Karpas-422 (cell line): ENCODE results near the gene NOVA2. TPM values are rescaled to one million over a fixed set of nuclear protein-coding genes. Genes with fewer than 3 reads are reported as not detected.

Experiments
- DNase-seq: peaks from one replicate; pipeline ENCODE4 v3.0.0-alpha.2; 2015
- H2AFZ ChIP-seq: fragments of 200-600 bp; sonication (generic); 2 replicates; pipeline ENCODE4 v1.6.1; 2014; ENCODE audit warnings: antibody characterized with exemption, low read length, mixed read lengths
- H3K27ac ChIP-seq: fragments of 200-600 bp; sonication (generic); 2 replicates; pipeline ENCODE4 v1.5.1; 2014; ENCODE audit warnings: mild to moderate bottlenecking, low read length, moderate library complexity
- H3K27me3 ChIP-seq: fragments of 200-600 bp; sonication (generic); 2 replicates; pipeline ENCODE4 v1.6.1; 2014; ENCODE audit warnings: low read length, mixed read lengths
- H3K36me3 ChIP-seq: fragments of 200-600 bp; sonication (generic); 2 replicates; pipeline ENCODE4 v1.6.1; 2014; ENCODE audit warnings: low read length, mixed read lengths; ENCODE audit not compliant: insufficient read depth
- H3K4me1 ChIP-seq: fragments of 200-600 bp; sonication (generic); 2 replicates; pipeline ENCODE4 v1.6.1; 2014; ENCODE audit warnings: mild to moderate bottlenecking, low read length, mixed read lengths
- H3K4me2 ChIP-seq: fragments of 200-600 bp; sonication (generic); 2 replicates; pipeline ENCODE4 v1.6.1; 2014; ENCODE audit warnings: low read length, low read depth, mild to moderate bottlenecking; ENCODE audit not compliant: poor library complexity, severe bottlenecking
- H3K4me3 ChIP-seq: fragments of 200-600 bp; sonication (generic); 2 replicates; pipeline ENCODE4 v1.5.1; 2014; ENCODE audit warnings: mild to moderate bottlenecking, antibody characterized with exemption, low read length, mixed read lengths
- H3K79me2 ChIP-seq: fragments of 200-600 bp; sonication (generic); 2 replicates; pipeline ENCODE4 v1.6.1; 2014; ENCODE audit warnings: mild to moderate bottlenecking, low read length, mixed read lengths
- H3K9ac ChIP-seq: fragments of 200-600 bp; sonication (generic); 2 replicates; pipeline ENCODE4 v1.6.0; 2014; ENCODE audit warnings: low read length
- H3K9me2 ChIP-seq: fragments of 200-600 bp; sonication (generic), shearing (Covaris generic); replicated peaks from 2 replicates; pipeline ENCODE4 v1.6.0; 2014; ENCODE audit warnings: mild to moderate bottlenecking, low read length, moderate library complexity; ENCODE audit not compliant: insufficient read depth
- H3K9me3 ChIP-seq: fragments of 300-700, 200-600 bp; sonication (generic); 2 replicates; pipeline ENCODE4 v1.6.1; 2014; ENCODE audit warnings: low read length, mixed read lengths
- H4K20me1 ChIP-seq: fragments of 200-600 bp; sonication (generic); 2 replicates; pipeline ENCODE4 v1.6.1; 2014; ENCODE audit warnings: mild to moderate bottlenecking, antibody characterized with exemption, low read length, low read depth; ENCODE audit not compliant: insufficient read depth
- total RNA-seq: library from RNA; depleted of rRNA; stranded (reverse); fragments of >200 nt; shearing (Covaris generic); gene quantifications from 2 replicates; pipeline ENCODE4 v1.2.3, GENCODE V29; 2014; ENCODE audit warnings: low replicate concordance

NOVA2 gene
- total RNA-seq, 1 experiment from 2014 or later, result not detected

GRCh38 chr19:45995715-45996385 lies 22.2 kb upstream of the NOVA2 start:
- Histone ChIP-seq H3K27me3 (no peaks in the 10 kb centered on the region), H3K9me2 (no peaks in the 10 kb centered on the region), H3K4me2 (peak overlapping the region; percentile 68), H3K9me3 (no peaks in the 10 kb centered on the region), H3K4me3 (peak overlapping the region; percentile 92), H4K20me1 (peaks cover 6% of the 10 kb centered on the region; the same call in 1 of the 2 replicates), H3K36me3 (no peaks in the 10 kb centered on the region), H3K79me2 (peaks cover 13% of the 10 kb centered on the region), H2AFZ (0 out of 2 replicates have a peak overlapping the region, but pooled peaks have one; percentile 21), H3K27ac (no peak overlapping the region), H3K9ac (peak overlapping the region; percentile 85), H3K4me1 (peaks cover 36% of the 10 kb centered on the region)
- no peak for DNase-seq

- Histone ChIP-seq H3K4me2 (peak within 1 kb of the TSS; percentile 94), H3K27ac (no peak within 1 kb of the TSS), H3K4me1 (peaks cover 29% of the 10 kb centered on the region), H3K9me3 (no peaks in the 10 kb centered on the region), H3K36me3 (no peaks in the 10 kb centered on the region), H3K79me2 (peaks cover 13% of the 10 kb centered on the region), H3K27me3 (no peaks in the 10 kb centered on the region), H3K9ac (peak within 1 kb of the TSS; percentile 85), H3K9me2 (no peaks in the 10 kb centered on the region), H2AFZ (peak within 1 kb of the TSS; percentile 72), H4K20me1 (peaks cover 6% of the 10 kb centered on the region; the same call in 1 of the 2 replicates), H3K4me3 (peak within 1 kb of the TSS; percentile 92)
- DNase-seq, result peak; percentile 100
These were observed 21.5 kb upstream of the NOVA2 start, which contains the start of gene CCDC61 for GRCh38 chr19:45994998-45995714. Gene CCDC61, plus strand, starts transcription at chr19:45995467. Its CDS starts 7,552 bp downstream, at chr19:46003019.

GRCh38 chr19:45994456-45994997 lies 20.9 kb upstream of the NOVA2 start:
- H3K4me3 ChIP-seq, result peak overlapping the region; percentile 66
- peaks cover 23% of the 10 kb centered on the region for H3K4me1 ChIP-seq
- H3K4me2 ChIP-seq, result peak overlapping the region; percentile 94
- peak overlapping the region; percentile 72 for H2AFZ ChIP-seq
- no peaks in the 10 kb centered on the region for H3K27me3 ChIP-seq
- H3K36me3 ChIP-seq, result no peaks in the 10 kb centered on the region
- H3K9me2 ChIP-seq, result no peaks in the 10 kb centered on the region
- DNase-seq, result no peak
- H3K9me3 ChIP-seq, result no peaks in the 10 kb centered on the region
- peaks cover under 1% of the 10 kb centered on the region; the same call in 1 of the 2 replicates for H4K20me1 ChIP-seq
- H3K27ac ChIP-seq, result no peak overlapping the region
- peak overlapping the region; percentile 69 for H3K9ac ChIP-seq
- H3K79me2 ChIP-seq, result peaks cover 13% of the 10 kb centered on the region

- no peaks in the 10 kb centered on the region for H3K79me2 ChIP-seq
- H3K9ac ChIP-seq, result no peak overlapping the region
- H3K9me2 ChIP-seq, result no peaks in the 10 kb centered on the region
- H3K9me3 ChIP-seq, result no peaks in the 10 kb centered on the region
- H3K27ac ChIP-seq, result no peak overlapping the region
- no peak overlapping the region for H3K4me2 ChIP-seq
- no peaks in the 10 kb centered on the region for H3K36me3 ChIP-seq
- H3K27me3 ChIP-seq, result no peaks in the 10 kb centered on the region
- no peak overlapping the region for H3K4me3 ChIP-seq
- H3K4me1 ChIP-seq, result peaks cover 6% of the 10 kb centered on the region
- H4K20me1 ChIP-seq, result no peaks in the 10 kb centered on the region
- no peak overlapping the region for H2AFZ ChIP-seq
- no peak for DNase-seq
These were observed 16.6 kb upstream of the NOVA2 start for GRCh38 chr19:45990113-45990728.

- H2AFZ ChIP-seq, result no peak overlapping the region
- no peak overlapping the region for H3K4me2 ChIP-seq
- no peaks in the 10 kb centered on the region for H3K9me3 ChIP-seq
- no peaks in the 10 kb centered on the region for H3K79me2 ChIP-seq
- no peak overlapping the region for H3K27ac ChIP-seq
- no peaks in the 10 kb centered on the region for H4K20me1 ChIP-seq
- H3K9me2 ChIP-seq, result no peaks in the 10 kb centered on the region
- no peaks in the 10 kb centered on the region for H3K36me3 ChIP-seq
- H3K27me3 ChIP-seq, result no peaks in the 10 kb centered on the region
- DNase-seq, result no peak
- H3K9ac ChIP-seq, result no peak overlapping the region
- no peak overlapping the region for H3K4me3 ChIP-seq
- no peaks in the 10 kb centered on the region for H3K4me1 ChIP-seq
These were observed 11.7 kb upstream of the NOVA2 start for GRCh38 chr19:45985321-45985720.

- Histone ChIP-seq H3K9ac (no peak overlapping the region), H3K4me3 (no peak overlapping the region), H3K9me2 (no peaks in the 10 kb centered on the region), H3K27me3 (no peaks in the 10 kb centered on the region), H3K79me2 (no peaks in the 10 kb centered on the region), H4K20me1 (no peaks in the 10 kb centered on the region), H3K36me3 (no peaks in the 10 kb centered on the region), H3K27ac (no peak overlapping the region), H3K4me2 (no peak overlapping the region), H2AFZ (no peak overlapping the region), H3K4me1 (no peaks in the 10 kb centered on the region), H3K9me3 (no peaks in the 10 kb centered on the region)
- no peak for DNase-seq
These were observed 7.7 kb upstream of the NOVA2 start for GRCh38 chr19:45981350-45981749.

- no peaks in the 10 kb centered on the region for H4K20me1 ChIP-seq
- no peak for DNase-seq
- H3K9ac ChIP-seq, result no peak overlapping the region
- H3K79me2 ChIP-seq, result no peaks in the 10 kb centered on the region
- no peaks in the 10 kb centered on the region for H3K36me3 ChIP-seq
- H2AFZ ChIP-seq, result no peak overlapping the region
- H3K27me3 ChIP-seq, result no peaks in the 10 kb centered on the region
- H3K9me3 ChIP-seq, result no peaks in the 10 kb centered on the region
- no peaks in the 10 kb centered on the region for H3K9me2 ChIP-seq
- H3K4me3 ChIP-seq, result no peak overlapping the region
- H3K4me2 ChIP-seq, result no peak overlapping the region
- H3K4me1 ChIP-seq, result peaks cover 7% of the 10 kb centered on the region
- H3K27ac ChIP-seq, result no peak overlapping the region
These were observed 4.5 kb upstream of the NOVA2 start for GRCh38 chr19:45978156-45978555.

GRCh38 chr19:45976178-45976577 lies 2.5 kb upstream of the NOVA2 start:
- H2AFZ ChIP-seq, result no peak overlapping the region

More at GRCh38 chr19:45976178-45976577, 2.5 kb upstream of the NOVA2 start:
- peak; percentile 58 for DNase-seq
- peaks cover 7% of the 10 kb centered on the region for H3K4me1 ChIP-seq
- H3K9me2 ChIP-seq, result no peaks in the 10 kb centered on the region
- no peak overlapping the region for H3K27ac ChIP-seq
- no peaks in the 10 kb centered on the region for H3K79me2 ChIP-seq
- H3K36me3 ChIP-seq, result no peaks in the 10 kb centered on the region
- no peak overlapping the region for H3K4me3 ChIP-seq
- H3K27me3 ChIP-seq, result no peaks in the 10 kb centered on the region
- no peak overlapping the region for H3K4me2 ChIP-seq
- no peak overlapping the region for H3K9ac ChIP-seq
- no peaks in the 10 kb centered on the region for H4K20me1 ChIP-seq
- no peaks in the 10 kb centered on the region for H3K9me3 ChIP-seq
